Muscle of arm (tissue), 12 donors: ENCODE data around the gene BLACAT1. TPM values are rescaled to one million over a fixed set of nuclear protein-coding genes. Genes with fewer than 3 reads are reported as not detected.
A peak's percentile ranks its signal among the peaks of the same experiment; 100 is the strongest.
"Not testable (repeated sequence)": the region's sequence is repeated elsewhere in the genome, so short reads cannot be mapped to it uniquely, and the experiment has no call there.

Experiments used
- DNase-seq: peaks from one replicate; pipeline ENCODE4 v3.0.0-alpha.2; 2013
- polyA plus RNA-seq, 12 donors: library from polyadenylated mRNA; unstranded; fragments of 120-200 nt; gene quantifications; one replicate each; pipeline ENCODE4 v1.2.1, GENCODE V29; 2013; ENCODE audit not compliant: insufficient read length in 12 of 12

BLACAT1 gene
- polyA plus RNA-seq, 12 donors = 0.12 TPM; not detected in 11

DNA sequence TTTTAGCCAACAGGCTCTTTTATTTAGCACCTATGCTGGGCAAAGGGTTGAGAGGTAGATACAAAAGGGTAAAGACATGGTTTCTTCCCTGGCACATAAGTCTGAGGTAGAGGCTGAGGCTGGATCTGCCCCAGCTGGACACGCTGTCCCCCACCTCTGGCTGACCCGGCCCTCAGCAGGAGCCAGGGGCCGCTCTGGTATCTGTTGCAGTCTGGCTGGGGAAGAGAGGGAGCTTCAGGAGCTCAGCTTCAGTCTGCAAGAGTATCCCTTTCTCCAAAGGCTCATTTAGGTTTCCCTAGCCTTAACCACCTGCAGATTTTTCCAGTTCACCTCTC is 14.2 kb downstream of the BLACAT1 start:
- DNase-seq = no peak

DNA sequence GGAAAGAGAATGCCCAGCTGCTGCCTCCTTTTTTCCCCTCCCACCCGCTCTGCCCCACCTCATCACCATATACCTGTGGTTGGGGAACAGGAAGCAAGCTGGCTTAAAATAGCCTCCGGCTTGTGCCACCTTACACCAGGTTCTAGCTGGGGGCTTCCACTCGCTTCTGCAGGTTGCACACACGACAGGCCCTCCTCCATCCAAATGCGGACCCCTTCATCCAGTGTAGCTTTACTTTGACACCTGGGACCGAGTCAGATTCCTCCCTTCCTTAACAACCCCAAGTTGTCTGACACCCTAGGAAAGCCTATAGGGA is 14.6 kb downstream of the BLACAT1 start:
- DNase-seq = no peak

DNA sequence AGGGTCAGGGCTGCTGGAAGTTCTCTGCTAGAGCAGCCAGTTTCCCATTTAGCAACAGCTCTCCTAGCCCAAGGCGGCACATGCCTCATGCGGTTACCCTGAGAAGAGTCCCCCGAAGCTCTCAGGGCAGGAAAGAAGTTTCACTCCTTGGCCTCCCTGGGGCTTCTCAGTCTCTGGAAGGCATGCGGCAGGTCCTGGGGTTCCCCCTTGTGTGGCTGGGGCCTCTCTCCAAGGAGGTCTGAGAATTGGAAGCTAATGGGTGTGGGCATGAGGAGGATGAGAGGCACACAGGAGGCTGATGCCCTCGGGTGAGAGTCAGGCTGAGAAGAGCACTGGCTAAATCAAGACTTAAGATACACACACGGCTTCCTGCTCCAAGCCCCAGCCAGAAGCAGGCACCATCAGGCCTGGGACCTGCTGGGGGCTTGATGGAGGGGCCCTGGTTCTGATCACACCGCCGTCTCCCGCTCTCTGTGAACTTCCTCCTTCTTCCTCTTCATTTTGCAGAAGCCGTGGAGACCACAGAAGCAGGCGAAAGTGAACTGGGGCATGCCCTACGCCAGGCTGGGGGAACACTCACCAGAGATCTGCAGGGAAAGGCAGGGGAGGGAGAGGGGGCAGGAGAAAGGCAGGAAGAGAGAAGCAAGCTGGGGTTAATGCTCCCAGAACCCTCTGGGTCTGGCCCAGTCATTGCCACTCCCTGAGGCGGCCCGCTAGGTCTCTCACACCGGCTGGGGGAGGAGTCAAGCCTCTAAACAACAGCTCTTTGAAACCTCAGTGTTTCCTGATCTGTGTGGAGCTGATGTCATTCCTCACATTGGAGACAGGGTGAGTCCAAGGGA is 15.1 kb downstream of the BLACAT1 start:
- no peak for DNase-seq

DNA sequence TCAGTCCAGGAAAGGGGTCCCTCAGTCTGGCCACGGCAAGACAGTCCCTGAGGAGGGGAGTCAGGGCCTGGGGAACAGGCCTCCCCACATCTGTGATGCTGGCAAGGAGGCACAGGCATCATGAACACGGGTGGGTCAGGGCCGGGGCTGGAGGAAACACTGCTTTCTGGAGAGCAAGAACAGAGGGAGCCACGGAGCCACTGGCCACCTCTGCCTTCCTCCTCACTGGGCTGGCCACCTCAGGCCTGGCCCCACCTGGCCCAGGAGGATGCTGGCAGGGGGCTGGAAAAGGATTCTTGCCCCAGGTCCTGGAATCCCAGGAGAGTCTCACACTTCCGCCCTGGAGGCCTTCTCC is 15.7 kb downstream of the BLACAT1 start:
- DNase-seq = no peak

DNA sequence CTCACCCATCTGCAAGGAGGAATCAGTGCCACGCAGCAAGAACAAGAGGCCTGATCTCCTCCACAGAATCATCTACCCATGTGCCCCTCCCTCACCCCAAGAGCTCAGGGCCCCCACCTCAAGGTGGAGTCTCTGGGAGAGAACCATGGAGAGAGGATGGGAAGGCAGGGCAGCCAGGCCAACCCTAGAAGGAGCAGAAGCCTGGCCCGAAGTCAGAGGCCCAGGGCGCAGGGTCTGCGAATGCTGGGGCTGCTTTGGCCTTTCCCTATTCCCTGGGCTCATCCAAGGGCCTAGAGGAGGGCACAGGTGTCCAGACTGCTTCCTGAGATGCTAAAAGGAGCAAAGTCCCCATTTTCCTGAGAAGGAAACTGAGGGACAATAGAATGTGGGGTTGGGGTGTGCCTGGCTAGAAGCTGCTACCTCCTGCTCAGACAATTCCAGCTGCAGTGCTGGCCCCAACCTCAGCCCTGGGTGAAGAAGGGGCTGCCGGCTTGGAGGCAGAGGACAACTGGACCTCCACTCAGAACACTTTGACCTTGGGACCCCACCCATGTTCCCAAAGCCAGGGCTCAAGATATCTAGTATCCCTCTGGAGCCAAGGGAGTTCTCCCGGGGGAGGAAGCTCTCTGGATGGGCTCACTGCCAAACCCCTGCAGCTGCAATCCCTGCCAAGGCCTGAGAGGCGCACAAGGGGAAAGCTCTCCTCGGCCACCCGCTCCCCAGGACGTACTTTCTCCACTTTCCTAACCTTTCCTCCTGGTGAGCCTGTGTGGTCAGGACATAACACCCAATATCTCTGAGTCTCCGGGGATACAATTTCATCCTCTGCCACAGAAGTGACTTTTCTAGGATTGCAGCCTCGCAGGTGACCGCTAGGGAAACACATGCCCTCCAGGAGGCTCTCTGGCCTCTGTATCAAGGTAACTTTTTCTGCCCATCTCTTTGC is 17.4 kb downstream of the BLACAT1 start:
- peak; percentile 63 for DNase-seq

DNA sequence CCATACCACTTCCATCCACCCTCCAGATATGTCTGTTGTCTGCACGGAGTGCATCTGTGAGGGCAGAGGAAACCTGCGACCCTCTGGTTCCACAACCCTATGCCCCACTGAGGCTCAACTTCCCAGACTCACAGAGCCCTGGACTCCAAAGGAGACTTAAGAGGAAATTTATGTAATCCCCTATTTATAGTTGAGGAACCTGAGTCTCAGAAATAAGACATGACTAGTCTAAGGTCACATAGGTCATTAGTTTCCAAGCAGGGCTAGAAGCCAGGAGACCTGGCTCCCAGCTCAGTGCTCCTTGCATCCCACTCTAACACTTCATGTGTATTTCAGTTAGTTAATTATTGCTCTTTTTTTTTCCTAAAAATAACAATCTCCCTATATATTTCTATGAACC is 18.3 kb downstream of the BLACAT1 start:
- no peak for DNase-seq

DNA sequence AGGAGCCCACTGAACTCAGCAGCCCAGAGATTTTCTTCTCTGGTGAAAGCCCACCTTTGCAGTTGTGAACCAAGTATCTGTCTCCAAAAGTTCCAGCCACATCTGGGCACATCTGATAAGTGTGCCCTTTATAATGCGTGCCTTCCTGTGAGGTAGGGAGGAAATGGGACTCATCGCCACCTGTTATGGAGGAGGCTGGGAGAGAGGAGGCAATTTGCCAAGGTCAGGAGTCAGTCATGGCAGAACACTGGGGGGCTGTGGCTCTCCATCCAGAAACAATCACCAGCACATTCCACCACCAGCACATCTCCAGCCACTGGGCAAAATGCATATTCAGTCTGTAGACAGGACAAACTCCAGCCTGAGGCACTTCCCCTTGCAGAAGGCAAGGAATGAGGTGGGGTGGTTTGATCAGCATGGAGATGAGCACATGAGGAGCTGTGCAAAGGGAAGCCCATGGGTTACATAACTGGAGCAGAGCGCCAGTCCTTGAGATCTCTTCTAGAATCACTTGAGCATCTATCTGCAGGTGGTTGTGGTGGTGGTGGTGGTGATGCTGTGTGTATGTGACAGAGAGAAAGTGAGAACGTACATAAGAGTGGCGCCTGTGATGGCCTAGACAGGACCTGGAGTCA is 19.0 kb downstream of the BLACAT1 start:
- DNase-seq = no peak

DNA sequence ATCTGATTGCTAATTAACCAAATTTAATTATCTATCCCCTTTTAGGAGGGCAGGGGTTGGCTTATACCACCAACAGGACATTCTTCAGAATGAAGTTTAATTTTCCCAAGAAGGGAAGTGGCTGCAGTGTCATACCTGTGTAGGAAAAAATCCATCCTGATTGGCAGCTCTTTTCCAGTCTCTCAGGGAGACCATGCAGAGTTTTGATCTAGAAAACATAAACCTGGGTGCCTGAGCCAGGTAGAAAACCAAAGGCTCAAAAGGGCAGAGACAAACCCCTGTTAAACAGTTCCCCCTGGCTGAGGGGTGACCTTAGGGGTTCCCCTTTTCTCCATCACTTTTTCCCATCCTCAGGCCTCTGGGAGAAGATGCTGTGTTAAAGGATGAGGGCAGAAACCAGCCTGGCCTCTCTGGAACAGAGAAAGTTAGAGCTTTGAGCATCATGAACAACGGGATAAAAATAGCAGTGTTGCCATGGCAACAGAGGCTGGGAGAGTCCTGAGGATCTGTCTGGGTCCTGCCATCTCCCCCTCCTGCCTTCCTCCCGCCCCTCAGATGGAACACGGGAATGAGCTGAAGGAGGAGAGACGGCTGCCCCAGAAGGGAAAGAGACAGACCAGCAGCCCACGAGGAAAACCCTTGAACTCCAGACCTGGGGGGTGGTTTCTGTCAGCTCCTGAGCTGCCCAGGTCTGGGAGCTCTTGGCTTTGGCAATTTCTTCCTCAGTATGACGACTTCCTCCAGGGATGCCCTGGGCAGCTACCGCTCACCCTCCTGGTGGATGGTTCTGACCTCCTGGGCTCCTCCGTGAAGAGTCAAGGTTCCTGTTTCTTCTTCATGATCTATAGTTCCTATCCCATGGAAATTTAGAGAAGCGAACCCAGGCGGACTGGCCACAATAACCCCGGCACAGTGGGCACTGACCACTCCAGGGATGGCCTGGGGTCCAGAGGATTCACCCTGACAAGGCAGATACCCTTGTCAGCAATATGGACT is 20.0 kb downstream of the BLACAT1 start:
- DNase-seq = no peak

DNA sequence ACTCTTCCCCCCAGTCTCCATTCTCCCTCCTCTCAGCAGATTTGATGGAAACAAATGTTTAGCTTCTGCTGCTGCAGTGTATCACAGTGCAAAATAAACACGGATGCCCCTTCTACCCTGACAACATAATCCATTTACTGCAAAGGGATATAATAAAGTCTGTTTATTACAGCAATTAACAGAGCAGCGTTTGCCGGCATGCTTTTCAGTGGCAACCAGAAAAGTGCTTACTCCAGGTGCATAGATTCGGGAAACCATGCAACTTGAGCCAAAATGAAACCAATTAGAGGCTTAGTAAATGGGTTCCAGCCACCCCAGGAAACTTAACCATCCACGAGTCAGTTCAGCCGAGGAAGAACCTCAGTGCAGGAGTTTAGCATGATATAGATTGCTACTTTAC is 21.1 kb downstream of the BLACAT1 start:
- DNase-seq = no peak

DNA sequence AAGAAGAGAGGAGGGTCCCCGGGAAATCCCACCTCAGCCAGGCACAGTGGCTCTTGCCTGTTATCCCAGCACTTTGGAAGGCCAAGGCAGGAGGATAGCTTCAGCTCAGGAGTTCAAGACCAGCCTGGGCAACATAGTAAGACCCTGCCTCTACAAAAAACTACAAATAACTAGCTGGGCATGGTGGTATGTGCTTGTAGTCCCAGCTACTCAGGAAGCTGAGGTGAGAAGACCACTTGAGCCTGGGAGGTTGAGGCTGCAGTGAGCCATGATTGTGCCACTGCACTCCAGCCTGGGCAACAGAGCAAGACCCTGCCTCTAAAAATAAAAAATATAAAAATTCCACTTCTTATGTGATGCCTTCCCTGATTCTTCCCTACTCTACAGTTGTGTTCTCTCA is 23.2 kb downstream of the BLACAT1 start:
- not testable (repeated sequence) for DNase-seq

DNA sequence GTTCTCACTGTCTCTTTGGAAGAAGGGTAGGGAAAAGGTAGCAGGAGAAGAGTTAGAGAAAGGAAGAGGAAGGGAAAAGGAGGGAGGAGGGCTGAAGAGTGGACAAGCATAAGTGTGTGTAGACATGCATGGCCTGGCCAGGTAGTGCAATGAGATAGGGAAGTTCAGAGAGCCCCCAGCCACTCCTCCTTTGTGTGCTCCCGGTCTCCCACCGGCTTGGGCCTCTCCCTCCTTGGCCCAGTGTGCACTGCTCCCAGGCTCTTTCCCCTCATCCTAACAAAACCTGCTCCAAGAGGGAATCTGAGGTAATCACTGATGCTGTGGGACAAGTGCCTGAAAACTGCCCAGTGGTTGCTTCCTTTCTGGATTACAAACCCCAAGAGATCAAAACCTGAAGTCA is 23.7 kb downstream of the BLACAT1 start:
- no peak for DNase-seq

DNA sequence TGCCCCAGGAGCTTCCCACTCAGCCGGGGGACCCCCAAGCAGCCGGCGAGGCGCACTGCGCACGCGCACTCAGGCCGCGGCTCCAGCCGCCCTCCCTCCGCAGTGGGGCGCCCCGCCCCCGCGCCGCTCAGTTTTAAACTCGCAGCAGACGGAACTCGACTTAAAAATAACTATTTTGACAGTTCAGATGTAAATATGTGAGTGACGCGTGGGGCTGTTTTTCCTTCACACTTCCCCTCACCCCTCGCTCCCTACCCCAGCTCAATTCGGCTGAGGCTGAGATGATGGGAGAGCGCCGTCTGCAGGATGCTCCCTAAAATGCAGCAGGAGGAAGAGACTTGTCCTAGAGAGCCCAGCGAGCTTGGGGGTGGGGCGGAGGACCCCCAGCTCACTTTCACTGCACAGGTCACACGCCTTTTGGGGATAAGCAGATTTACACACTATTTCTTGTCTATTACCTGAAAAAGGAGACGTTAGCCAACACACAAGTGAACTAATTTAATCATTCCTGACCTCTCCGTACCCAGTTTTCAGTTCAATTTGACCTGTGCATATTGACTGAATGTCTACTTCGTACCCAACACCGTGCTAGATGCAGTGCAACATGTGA is 25.0 kb downstream of the BLACAT1 start:
- peak; percentile 58 for DNase-seq

DNA sequence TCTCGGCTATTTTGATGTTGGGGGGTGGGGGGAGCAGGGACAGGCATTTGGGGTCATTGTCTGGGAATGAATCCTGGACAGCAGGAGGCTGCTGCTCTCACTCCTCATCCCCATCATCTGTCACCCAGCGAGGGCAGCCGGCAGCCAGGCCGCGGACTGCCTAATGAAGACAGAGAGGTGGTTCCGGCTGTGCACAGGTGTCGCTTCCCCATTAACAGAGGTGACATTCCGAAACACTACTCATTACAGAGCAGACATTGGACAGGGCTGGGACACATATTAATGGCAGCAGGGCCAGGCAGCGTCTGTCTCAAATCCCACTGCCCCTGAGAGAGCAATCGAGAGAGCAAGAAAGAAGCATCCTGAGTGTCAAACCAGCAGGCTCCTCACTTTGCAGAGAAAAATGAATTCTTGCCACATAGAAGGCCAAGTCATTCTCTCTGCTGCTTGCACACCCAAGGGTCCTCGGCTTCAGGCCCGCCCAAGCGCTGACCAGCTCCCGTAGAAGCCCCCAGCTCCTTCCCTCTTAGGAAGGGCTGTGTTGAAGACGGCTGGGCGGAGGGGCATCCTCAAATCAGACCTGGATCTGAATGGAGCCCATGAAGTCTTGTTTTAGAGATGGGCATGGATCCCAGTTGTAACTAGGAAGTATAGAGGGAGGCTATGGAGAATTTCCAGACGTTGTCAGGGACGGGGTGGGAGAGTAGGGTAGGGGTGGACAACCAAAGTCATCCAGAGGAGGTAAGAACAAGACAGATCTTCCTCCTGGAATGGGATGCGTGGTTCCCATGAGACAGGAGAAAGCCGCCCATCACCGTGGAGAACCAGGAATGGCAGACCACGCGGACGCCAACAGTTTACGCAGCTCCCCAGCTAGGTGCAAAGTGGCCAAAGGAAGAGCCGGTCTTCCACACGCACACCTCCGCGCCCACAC is 25.8 kb downstream of the BLACAT1 start:
- DNase-seq = no peak

DNA sequence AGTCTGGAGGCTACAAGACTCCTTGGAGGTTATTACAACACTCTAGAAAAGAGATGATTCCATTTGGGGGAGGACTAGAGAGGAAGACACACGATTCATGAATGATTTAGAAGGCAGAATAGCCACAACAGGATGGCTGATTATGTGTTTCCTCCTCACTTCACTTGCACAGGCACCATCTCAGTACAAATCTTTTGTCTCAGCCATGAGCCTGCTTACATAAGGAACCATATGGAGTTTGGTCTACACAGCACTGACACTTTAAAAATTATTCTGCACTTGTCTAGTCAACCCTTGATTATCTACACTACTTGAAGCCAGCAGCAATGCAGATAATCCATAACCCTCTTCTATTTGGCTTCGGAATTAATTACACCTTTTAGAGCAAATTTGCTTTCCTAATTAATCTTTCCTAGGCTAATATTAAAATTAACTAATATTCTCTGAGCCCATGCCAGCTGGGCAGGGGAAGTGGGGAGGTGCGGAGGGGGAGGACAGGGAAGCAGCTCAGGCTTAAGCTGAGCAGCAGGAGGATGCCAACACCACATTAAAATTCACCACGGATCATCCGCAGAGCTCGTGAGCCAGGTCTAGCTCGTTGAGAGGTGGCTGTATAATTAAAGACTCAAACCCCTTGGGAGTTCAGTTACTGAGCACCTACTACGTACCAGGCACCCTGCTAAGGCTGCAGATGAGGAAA is 30.8 kb downstream of the BLACAT1 start:
- DNase-seq = no peak

DNA sequence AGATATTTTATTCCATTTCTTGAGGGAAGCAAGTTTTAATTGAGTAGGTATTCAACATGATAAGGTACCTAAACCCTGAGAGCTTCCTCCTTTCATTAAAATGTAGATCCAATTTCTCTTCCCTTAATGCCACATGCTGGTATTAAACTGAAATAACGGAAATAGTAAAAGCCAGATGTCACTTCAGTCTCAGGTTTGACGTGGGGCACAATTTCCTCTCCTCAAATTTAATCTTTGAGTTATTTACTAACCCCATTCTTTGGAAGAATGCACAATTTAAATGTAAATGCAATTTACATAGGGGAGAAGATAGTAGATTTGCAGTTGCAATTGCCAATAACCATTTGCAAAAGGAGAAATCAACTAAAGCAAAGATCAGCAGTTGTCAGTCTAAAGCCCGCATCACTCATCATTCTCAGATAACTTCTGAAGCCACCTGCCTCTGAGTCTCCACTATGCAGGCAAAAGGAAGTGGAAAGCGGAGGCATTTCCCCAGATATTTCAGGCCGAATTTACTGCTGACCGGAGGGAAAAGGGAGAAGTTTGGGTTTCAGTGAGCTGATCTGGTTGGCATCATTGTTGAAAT is 31.9 kb downstream of the BLACAT1 start:
- DNase-seq = no peak

DNA sequence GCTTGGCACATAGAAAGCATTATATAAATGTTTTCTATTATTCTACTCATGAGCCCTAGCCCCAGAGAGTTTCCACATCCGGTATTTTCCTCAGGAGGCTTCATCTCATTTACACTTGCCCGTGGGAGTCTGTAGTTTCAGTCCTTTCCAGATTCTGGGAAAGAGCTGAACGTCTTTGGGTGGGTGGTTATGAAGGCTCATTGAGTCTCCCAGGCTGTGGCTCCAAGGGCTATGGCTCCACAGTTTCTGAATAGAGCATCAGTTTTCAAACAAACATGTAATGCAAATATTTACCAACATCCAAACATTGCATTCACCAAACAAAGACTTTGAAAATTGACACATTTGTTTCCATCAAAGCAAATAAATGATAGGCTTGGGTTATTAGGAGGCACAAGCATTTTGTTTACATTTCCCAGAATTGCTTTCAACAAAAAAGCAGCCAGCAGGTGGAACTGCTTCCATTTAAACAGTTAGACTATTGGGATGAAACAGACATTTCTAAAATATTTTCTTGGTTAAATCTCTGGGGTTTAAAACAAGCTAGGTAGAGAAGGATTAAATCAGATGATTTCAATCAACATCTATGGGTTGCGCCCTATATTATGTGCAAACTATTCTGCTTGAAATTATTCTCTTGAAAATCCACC is 32.7 kb downstream of the BLACAT1 start:
- no peak for DNase-seq

DNA sequence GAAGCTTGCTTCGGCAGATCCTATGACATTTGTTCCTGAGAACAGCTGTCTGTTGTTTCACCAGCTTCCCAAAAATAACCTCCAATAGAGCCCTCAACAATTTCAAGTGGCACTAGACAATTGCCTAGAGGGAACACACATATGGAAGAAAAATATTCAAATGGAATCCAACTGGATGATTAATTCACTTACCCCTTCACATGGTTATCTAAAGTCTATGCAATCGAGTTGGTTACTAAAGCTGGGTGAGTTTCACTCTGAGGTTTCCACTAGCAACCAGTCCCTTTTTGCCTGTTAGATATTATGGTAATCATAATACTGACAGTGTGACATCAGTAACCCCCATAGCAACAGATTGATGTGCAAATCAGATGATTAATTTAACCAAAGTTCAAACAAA is 34.0 kb downstream of the BLACAT1 start, which contains the start of gene LEMD1:
Gene LEMD1 (minus strand): TSS at position 259 of the 400 bp plus-strand sequence. CDS start 1,520 bp downstream, outside the sequence.
- no peak for DNase-seq

DNA sequence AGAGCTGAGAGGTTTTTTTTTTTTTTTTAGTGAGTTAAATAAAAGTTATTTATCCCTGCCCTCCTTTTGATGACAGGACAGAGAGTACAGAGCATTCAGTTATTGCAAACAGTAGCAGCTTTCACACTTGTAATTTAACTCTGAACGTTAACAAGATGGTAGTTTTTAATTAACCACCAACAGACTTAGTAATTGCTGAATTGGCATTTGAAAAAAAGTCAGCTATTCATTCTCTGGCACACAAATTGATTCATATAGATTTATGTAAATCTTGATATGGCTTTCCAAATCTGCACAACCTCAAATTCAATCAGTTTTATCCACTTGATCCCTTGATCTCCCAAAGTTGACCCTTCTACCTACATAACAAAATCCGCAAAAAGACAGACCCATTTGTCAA is 34.9 kb downstream of the BLACAT1 start:
- no peak for DNase-seq
